HL-60 (cell line): Measurements from ENCODE around the gene SIX4.

Experiments
- GABPA ChIP-seq: IDR thresholded peaks from 2 replicates; pipeline ENCODE4 v1.6.1; 2012; ENCODE audit warnings: low read depth
- TF ChIP-seq, protein P1 (sequence below): IDR thresholded peaks from one replicate; pipeline ENCODE4 v1.5.1; 2011; ENCODE audit warnings: low read length, control low read depth, inconsistent platforms; ENCODE audit not compliant: insufficient read depth

- TF ChIP-seq, protein P1, sequence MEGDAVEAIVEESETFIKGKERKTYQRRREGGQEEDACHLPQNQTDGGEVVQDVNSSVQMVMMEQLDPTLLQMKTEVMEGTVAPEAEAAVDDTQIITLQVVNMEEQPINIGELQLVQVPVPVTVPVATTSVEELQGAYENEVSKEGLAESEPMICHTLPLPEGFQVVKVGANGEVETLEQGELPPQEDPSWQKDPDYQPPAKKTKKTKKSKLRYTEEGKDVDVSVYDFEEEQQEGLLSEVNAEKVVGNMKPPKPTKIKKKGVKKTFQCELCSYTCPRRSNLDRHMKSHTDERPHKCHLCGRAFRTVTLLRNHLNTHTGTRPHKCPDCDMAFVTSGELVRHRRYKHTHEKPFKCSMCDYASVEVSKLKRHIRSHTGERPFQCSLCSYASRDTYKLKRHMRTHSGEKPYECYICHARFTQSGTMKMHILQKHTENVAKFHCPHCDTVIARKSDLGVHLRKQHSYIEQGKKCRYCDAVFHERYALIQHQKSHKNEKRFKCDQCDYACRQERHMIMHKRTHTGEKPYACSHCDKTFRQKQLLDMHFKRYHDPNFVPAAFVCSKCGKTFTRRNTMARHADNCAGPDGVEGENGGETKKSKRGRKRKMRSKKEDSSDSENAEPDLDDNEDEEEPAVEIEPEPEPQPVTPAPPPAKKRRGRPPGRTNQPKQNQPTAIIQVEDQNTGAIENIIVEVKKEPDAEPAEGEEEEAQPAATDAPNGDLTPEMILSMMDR = no peak
- no peak for TF ChIP-seq GABPA
Measured at GRCh38 chr14:60700598-60700997, 23.6 kb downstream of the SIX4 start.
